ENCODE results near the gene PDE9A. TPM values are rescaled to one million over a fixed set of nuclear protein-coding genes. Genes with fewer than 3 reads are reported as not detected.

The PDE9A gene
- total and polyA plus RNA-seq, 2 experiments from 2014 or later, result 26.5 to 31.1 TPM

DNA sequence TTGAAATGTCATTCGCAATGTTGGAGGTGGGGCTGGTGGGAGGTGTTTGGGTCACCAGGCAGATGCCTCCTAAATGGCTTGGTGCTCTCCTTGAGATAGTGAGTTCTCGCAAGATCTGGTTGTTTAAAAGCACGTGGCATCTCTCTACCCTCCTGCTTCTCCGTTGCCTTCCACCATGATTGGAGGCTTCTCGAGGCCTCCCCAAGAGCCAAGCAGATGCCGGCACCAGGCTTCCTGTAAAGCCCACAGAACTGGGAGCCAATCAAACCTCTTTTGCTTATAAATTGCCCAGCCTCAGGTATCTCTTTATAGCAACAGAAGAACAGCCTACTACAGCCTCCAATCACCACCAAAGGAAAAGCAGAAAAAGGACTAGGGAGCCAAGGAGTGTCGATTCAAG lies 80.5 kb downstream of the PDE9A start (continued):
- TF ChIP-seq, protein P1, sequence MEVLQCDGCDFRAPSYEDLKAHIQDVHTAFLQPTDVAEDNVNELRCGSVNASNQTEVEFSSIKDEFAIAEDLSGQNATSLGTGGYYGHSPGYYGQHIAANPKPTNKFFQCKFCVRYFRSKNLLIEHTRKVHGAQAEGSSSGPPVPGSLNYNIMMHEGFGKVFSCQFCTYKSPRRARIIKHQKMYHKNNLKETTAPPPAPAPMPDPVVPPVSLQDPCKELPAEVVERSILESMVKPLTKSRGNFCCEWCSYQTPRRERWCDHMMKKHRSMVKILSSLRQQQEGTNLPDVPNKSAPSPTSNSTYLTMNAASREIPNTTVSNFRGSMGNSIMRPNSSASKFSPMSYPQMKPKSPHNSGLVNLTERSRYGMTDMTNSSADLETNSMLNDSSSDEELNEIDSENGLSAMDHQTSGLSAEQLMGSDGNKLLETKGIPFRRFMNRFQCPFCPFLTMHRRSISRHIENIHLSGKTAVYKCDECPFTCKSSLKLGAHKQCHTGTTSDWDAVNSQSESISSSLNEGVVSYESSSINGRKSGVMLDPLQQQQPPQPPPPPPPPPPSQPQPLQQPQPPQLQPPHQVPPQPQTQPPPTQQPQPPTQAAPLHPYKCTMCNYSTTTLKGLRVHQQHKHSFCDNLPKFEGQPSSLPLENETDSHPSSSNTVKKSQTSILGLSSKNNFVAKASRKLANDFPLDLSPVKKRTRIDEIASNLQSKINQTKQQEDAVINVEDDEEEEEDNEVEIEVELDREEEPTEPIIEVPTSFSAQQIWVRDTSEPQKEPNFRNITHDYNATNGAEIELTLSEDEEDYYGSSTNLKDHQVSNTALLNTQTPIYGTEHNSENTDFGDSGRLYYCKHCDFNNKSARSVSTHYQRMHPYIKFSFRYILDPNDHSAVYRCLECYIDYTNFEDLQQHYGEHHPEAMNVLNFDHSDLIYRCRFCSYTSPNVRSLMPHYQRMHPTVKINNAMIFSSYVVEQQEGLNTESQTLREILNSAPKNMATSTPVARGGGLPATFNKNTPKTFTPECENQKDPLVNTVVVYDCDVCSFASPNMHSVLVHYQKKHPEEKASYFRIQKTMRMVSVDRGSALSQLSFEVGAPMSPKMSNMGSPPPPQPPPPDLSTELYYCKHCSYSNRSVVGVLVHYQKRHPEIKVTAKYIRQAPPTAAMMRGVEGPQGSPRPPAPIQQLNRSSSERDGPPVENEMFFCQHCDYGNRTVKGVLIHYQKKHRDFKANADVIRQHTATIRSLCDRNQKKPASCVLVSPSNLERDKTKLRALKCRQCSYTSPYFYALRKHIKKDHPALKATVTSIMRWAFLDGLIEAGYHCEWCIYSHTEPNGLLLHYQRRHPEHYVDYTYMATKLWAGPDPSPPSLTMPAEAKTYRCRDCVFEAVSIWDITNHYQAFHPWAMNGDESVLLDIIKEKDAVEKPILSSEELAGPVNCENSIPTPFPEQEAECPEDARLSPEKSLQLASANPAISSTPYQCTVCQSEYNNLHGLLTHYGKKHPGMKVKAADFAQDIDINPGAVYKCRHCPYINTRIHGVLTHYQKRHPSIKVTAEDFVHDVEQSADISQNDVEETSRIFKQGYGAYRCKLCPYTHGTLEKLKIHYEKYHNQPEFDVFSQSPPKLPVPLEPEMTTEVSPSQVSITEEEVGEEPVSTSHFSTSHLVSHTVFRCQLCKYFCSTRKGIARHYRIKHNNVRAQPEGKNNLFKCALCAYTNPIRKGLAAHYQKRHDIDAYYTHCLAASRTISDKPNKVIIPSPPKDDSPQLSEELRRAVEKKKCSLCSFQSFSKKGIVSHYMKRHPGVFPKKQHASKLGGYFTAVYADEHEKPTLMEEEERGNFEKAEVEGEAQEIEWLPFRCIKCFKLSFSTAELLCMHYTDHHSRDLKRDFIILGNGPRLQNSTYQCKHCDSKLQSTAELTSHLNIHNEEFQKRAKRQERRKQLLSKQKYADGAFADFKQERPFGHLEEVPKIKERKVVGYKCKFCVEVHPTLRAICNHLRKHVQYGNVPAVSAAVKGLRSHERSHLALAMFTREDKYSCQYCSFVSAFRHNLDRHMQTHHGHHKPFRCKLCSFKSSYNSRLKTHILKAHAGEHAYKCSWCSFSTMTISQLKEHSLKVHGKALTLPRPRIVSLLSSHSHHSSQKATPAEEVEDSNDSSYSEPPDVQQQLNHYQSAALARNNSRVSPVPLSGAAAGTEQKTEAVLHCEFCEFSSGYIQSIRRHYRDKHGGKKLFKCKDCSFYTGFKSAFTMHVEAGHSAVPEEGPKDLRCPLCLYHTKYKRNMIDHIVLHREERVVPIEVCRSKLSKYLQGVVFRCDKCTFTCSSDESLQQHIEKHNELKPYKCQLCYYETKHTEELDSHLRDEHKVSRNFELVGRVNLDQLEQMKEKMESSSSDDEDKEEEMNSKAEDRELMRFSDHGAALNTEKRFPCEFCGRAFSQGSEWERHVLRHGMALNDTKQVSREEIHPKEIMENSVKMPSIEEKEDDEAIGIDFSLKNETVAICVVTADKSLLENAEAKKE (CRISPR knock-in tag; IDR thresholded peaks at IDR 0.05), result no peak

DNA sequence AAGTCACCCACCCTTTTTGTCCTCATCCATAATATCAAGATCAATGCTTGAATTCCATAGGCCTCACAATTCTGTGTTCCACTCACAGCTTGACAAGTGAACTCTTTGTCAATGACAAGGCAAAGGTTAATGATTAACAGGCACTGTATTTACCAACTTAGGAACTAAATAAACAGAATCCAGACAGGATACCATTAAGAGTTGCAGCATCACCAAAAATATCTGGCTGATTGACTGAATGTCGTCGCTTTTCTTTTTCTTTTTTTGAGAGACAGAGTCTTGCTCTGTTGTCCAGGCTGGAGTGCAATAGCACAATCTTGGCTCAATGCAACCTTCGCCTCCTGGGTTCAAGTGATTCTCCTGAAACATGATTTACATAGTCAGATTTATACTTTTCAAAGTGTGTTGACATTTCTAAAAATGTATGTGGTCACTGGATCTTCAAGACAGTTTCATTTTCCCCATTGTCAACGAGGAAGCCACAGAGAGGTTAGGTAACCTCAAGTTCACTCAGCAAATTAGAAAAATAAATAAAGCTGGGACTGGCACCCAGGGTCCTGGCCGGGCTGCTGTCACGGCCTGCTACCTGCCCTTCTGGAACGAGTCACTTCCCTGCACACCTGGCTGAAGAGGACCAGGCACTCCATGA lies 81.0 kb downstream of the PDE9A start:
- H3K36me3 ChIP-seq (ENCODE audit: insufficient read depth), result peaks cover 6% of the 10 kb centered on the region; the same call in 1 of the 2 replicates
- Mint-ChIP-seq H3K36me3 (ENCODE audit: low read depth) (peaks cover 38% of the 10 kb centered on the region), H3K9me3 (no peaks in the 10 kb centered on the region), H3K27ac (no peak overlapping the region), H3K27me3 (ENCODE audit: insufficient read depth, low read depth, poor library complexity) (peaks cover 9% of the 10 kb centered on the region), H3K4me1 (peaks cover 20% of the 10 kb centered on the region), H3K4me3 (no peak overlapping the region)
- TF ChIP-seq ZNF331 (CRISPR knock-in tag; IDR thresholded peaks at IDR 0.05; ENCODE audit: low read depth) (no peak), EZH2phosphoT487 (IDR thresholded peaks at IDR 0.05; ENCODE audit: unreplicated experiment) (no peak), POLR2AphosphoS5 (IDR thresholded peaks at IDR 0.05; ENCODE audit: low read depth) (no peak), NANOG (IDR thresholded peaks at IDR 0.05; ENCODE audit: borderline replicate concordance) (no peak), ZNF114 (CRISPR knock-in tag; IDR thresholded peaks at IDR 0.05) (no peak), CREB1 (CRISPR knock-in tag; IDR thresholded peaks at IDR 0.05; ENCODE audit: low read depth) (no peak)
- H2AFZ ChIP-seq, result no peak overlapping the region
- no peak overlapping the region for H3K4me3 ChIP-seq
- no peaks in the 10 kb centered on the region for H3F3A ChIP-seq (replicated peaks; ENCODE audit: low read depth)
- no peaks in the 10 kb centered on the region for H3K27me3 ChIP-seq (ENCODE audit: insufficient read depth)
- H3K27ac ChIP-seq (ENCODE audit: low read depth), result no peak overlapping the region
- no peaks in the 10 kb centered on the region; the same call in 1 of the 2 replicates for H4K20me1 ChIP-seq (replicated peaks; ENCODE audit: insufficient read depth)
- H3K4me2 ChIP-seq, result no peak overlapping the region
- ATAC-seq, result no peak
- peaks cover 4% of the 10 kb centered on the region; the same call in 1 of the 2 replicates for H3K4me1 ChIP-seq (ENCODE audit: insufficient read depth)
- DNase-seq (ENCODE audit: low spot score), result no peak
- no peaks in the 10 kb centered on the region for H3K9me2 ChIP-seq (ENCODE audit: insufficient read depth)
- no peaks in the 10 kb centered on the region for H3K79me2 ChIP-seq (replicated peaks; ENCODE audit: insufficient read depth)
